Keratinocyte (primary cell): ENCODE data around the gene ALK. TPM values are rescaled to one million over a fixed set of nuclear protein-coding genes. Genes with fewer than 3 reads are reported as not detected.

ENCODE experiments used
- DNase-seq: peaks from one replicate; pipeline ENCODE4 v3.0.0-alpha.2; 2011; ENCODE audit warnings: low read depth, missing footprints, low spot score
- FAIRE-seq: peaks from 2 replicates; lab custom pipeline; 2011; peaks lifted over from hg19 to GRCh38; lab: Jason Lieb, UNC
- H2AFZ ChIP-seq: 2 replicates; pipeline ENCODE4 v1.6.0; 2012; ENCODE audit warnings: low read length, control low read depth, inconsistent platforms; ENCODE audit not compliant: control insufficient read depth
- H3K27ac ChIP-seq: 2 replicates; pipeline ENCODE4 v1.5.1; 2011; ENCODE audit warnings: low read length; ENCODE audit not compliant: control insufficient read depth, insufficient read depth
- H3K27me3 ChIP-seq: 3 replicates; pipeline ENCODE4 v1.6.0; 2011; ENCODE audit warnings: low read length; ENCODE audit not compliant: control insufficient read depth, insufficient read depth; ENCODE audit errors: extremely low read depth
- H3K36me3 ChIP-seq, 2 experiments: 2 replicates in 1 of 2; 3 replicates in 1 of 2; pipeline ENCODE4 v1.5.1; 2011; ENCODE audit warnings: low read length in 2 of 2, mild to moderate bottlenecking in 1 of 2; ENCODE audit not compliant: control insufficient read depth in 2 of 2, insufficient read depth in 2 of 2; ENCODE audit errors: extremely low read depth in 1 of 2
- H3K4me1 ChIP-seq: 3 replicates; pipeline ENCODE4 v1.5.1; 2011; ENCODE audit warnings: low read length; ENCODE audit not compliant: control insufficient read depth, insufficient read depth; ENCODE audit errors: extremely low read depth
- H3K4me2 ChIP-seq: 3 replicates; pipeline ENCODE4 v1.6.0; 2011; ENCODE audit warnings: low read depth, low read length; ENCODE audit not compliant: control insufficient read depth, insufficient read depth; ENCODE audit errors: extremely low read depth
- H3K4me3 ChIP-seq, 3 experiments: fragments of 200-600 bp in 1 of 3; sonication (generic) in 1 of 3; 2 replicates in 2 of 3; 3 replicates in 1 of 3; pipeline ENCODE4 v1.5.1; 2011 to 2016; ENCODE audit warnings: low read length in 3 of 3, mild to moderate bottlenecking in 3 of 3, control low read depth in 2 of 3, inconsistent platforms in 1 of 3, low read depth in 1 of 3, mixed read lengths in 1 of 3, mixed run types in 1 of 3, moderate library complexity in 1 of 3; ENCODE audit not compliant: control insufficient read depth in 2 of 3, insufficient read depth in 2 of 3; ENCODE audit errors: extremely low read depth in 1 of 3
- H3K79me2 ChIP-seq: 2 replicates; pipeline ENCODE4 v1.6.0; 2012; ENCODE audit warnings: low read length; ENCODE audit not compliant: control insufficient read depth, insufficient read depth
- H3K9ac ChIP-seq: 3 replicates; pipeline ENCODE4 v1.6.0; 2011; ENCODE audit warnings: low read length; ENCODE audit not compliant: control insufficient read depth, insufficient read depth; ENCODE audit errors: extremely low read depth
- H3K9me1 ChIP-seq: 3 replicates; pipeline ENCODE4 v1.6.0; 2011; ENCODE audit warnings: low read length; ENCODE audit not compliant: control insufficient read depth, insufficient read depth; ENCODE audit errors: extremely low read depth
- H3K9me3 ChIP-seq: 2 replicates; pipeline ENCODE4 v1.5.1; 2012; ENCODE audit warnings: low read depth, low read length; ENCODE audit not compliant: control insufficient read depth
- H4K20me1 ChIP-seq: 3 replicates; pipeline ENCODE4 v1.6.0; 2011; ENCODE audit warnings: low read length; ENCODE audit not compliant: control insufficient read depth, insufficient read depth; ENCODE audit errors: extremely low read depth
- EZH2 ChIP-seq: IDR thresholded peaks from one replicate; pipeline ENCODE4 v1.6.1; 2012; ENCODE audit warnings: inconsistent platforms, mild to moderate bottlenecking, low read length, moderate library complexity
- dilution Hi-C: fragments of 300-500 bp; cut with MboI; formaldehyde crosslinking; loops from one replicate; pipeline ENCODE4 v1.7.0; 2020; ENCODE audit warnings: low sequenced_read_pairs; ENCODE audit not compliant: extremely low pct_ligation_motif_present
- polyA plus RNA-seq, 5 experiments: library from polyadenylated mRNA; depleted of rRNA in 3 of 5; stranded (reverse) in 3 of 5; stranded (forward) in 1 of 5; unstranded in 1 of 5; fragments of >200 nt; gene quantifications; 1 replicate in 1 of 5; 2 replicates in 3 of 5; 3 replicates in 1 of 5; pipeline versions ENCODE4 v1.2.1 to v1.2.3, GENCODE V29; 2011 to 2012; ENCODE audit warnings: missing spikeins in 2 of 5, low read depth in 1 of 5, low replicate concordance in 1 of 5
- TF ChIP-seq, protein P1 (sequence below), 3 experiments: IDR thresholded peaks in 1 of 3; conservative IDR thresholded peaks in 1 of 3; optimal IDR thresholded peaks in 1 of 3; 2 replicates in 2 of 3; 3 replicates in 1 of 3; pipeline versions ENCODE3 to v1.5.1; 2011; ENCODE audit warnings: low read length in 3 of 3, mild to moderate bottlenecking in 3 of 3, moderate library complexity in 2 of 3, control low read depth in 1 of 3, inconsistent platforms in 1 of 3; ENCODE audit not compliant: insufficient read depth in 2 of 3; ENCODE audit errors: extremely low read depth in 1 of 3

ALK gene
- polyA plus RNA-seq, 1 donor (not counting 4 experiments of a cell fraction or from before 2014, with no cell fraction given), result not detected

DNA sequence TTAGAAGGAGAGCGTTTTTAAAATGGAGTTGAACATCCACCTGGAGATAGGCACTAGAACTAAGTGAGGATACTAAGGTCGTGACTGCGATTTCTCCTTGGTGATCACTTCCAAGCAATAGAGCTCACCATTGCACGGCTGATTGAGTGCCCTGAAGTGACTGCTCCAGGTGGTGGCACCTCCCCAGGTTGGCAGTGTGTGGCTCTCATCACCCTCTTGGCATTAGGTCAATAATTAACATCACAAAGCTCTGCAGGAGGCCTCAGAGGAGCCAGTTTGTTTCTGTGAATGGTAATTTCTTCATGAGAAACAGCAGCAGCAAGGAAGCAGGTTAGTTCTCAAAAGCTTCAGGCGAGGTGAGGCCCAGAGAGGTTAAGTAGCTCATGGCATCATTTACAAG, 546.6 kb downstream of the ALK start:
- H3K27ac ChIP-seq, result no peak overlapping the region
- no peaks in the 10 kb centered on the region for H4K20me1 ChIP-seq
- H3K9me3 ChIP-seq, result no peaks in the 10 kb centered on the region
- dilution Hi-C loops, result no loop called here
- TF ChIP-seq EZH2, result no peak
- TF ChIP-seq, protein P1, sequence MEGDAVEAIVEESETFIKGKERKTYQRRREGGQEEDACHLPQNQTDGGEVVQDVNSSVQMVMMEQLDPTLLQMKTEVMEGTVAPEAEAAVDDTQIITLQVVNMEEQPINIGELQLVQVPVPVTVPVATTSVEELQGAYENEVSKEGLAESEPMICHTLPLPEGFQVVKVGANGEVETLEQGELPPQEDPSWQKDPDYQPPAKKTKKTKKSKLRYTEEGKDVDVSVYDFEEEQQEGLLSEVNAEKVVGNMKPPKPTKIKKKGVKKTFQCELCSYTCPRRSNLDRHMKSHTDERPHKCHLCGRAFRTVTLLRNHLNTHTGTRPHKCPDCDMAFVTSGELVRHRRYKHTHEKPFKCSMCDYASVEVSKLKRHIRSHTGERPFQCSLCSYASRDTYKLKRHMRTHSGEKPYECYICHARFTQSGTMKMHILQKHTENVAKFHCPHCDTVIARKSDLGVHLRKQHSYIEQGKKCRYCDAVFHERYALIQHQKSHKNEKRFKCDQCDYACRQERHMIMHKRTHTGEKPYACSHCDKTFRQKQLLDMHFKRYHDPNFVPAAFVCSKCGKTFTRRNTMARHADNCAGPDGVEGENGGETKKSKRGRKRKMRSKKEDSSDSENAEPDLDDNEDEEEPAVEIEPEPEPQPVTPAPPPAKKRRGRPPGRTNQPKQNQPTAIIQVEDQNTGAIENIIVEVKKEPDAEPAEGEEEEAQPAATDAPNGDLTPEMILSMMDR (optimal IDR thresholded peaks at IDR 0.05 in 1 of 3, IDR thresholded peaks at IDR 0.05 in 1 of 3, conservative IDR thresholded peaks at IDR 0.05 in 1 of 3; ENCODE audit: extremely low read depth in 1 of 3, insufficient read depth in 2 of 3, low read length in 3 of 3), result no peak
- H3K27me3 ChIP-seq, result peaks cover 18% of the 10 kb centered on the region
- H3K4me1 ChIP-seq, result no peaks in the 10 kb centered on the region
- H3K79me2 ChIP-seq, result no peaks in the 10 kb centered on the region
- H3K4me2 ChIP-seq, result no peak overlapping the region
- no peak overlapping the region for H3K9ac ChIP-seq
- FAIRE-seq (no peak), DNase-seq (no peak)
- no peak overlapping the region for H2AFZ ChIP-seq
- no peak overlapping the region for H3K4me3 ChIP-seq
- H3K36me3 ChIP-seq, result no peaks in the 10 kb centered on the region
- H3K9me1 ChIP-seq, result no peaks in the 10 kb centered on the region

DNA sequence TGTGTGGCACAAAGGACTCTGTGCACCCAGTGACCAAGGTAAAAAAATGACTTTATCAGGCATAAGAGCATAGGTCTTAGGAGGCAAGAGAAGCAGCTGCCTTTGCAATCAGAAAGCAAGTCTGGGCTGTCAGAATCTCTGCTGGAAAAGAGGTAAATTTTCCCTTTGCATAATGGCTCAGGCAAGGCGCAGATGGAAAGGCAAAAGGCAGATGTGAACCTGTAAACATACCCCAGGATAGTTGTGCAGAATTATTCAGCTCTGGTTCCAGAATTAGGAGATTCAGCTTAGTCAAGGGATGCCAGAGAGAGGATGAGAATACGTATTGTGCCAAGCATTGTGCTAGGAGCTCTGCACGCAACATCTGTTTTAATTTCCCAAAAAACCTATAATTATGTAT, 547.5 kb downstream of the ALK start:
- Histone ChIP-seq H3K9me3 (no peaks in the 10 kb centered on the region), H3K36me3 (no peaks in the 10 kb centered on the region), H3K27ac (no peak overlapping the region), H3K4me3 (no peak overlapping the region), H3K9ac (no peak overlapping the region), H3K4me2 (no peak overlapping the region), H3K79me2 (no peaks in the 10 kb centered on the region), H3K9me1 (no peaks in the 10 kb centered on the region), H2AFZ (no peak overlapping the region), H3K4me1 (no peaks in the 10 kb centered on the region), H4K20me1 (no peaks in the 10 kb centered on the region), H3K27me3 (peaks cover 18% of the 10 kb centered on the region)
- no peak for DNase-seq
- TF ChIP-seq, protein P1 (optimal IDR thresholded peaks at IDR 0.05 in 1 of 3, IDR thresholded peaks at IDR 0.05 in 1 of 3, conservative IDR thresholded peaks at IDR 0.05 in 1 of 3; ENCODE audit: extremely low read depth in 1 of 3, insufficient read depth in 2 of 3, low read length in 3 of 3), result no peak
- no peak for TF ChIP-seq EZH2
- dilution Hi-C loops, result no loop called here
- FAIRE-seq, result no peak
